OCI-M2 (cell line): ENCODE data around the gene CDC37L1.
"Not testable (repeated sequence)": the region's sequence is repeated elsewhere in the genome, so short reads cannot be mapped to it uniquely, and the experiment has no call there.

Experiments
- DNase-seq: peaks from one replicate; lab custom pipeline; 2025; ENCODE audit not compliant: unreplicated experiment; lab: John Stamatoyannopoulos, UW

The CDC37L1 gene

DNA sequence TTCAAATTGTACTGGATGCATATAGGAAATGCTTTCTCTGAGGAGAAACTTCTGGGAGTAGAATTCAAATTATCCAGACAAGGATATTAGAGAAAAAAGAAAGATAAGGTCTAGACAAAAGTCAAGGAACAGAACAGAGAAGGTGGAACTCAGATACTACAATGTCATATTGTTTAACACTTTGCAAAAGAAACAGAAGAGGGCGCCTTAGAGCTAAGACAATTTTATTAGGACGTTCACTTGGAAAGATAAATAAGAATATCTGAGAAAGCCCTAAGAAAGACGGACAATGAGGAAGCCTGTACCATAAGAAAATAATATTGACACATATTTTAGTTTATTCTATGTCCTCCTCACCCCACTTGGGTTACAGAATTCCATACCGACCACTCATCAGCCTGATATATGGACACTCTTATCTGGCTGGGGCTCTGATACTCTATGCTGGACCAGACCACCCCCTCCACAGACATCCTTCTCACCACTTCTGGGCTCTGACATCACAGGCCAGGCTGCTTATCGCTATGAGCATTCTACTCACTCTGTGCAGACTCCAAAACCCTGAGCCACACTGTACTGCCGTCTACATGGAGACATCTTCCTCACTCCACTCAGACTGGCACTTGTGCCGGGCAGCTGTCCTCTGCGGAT is 70.8 kb downstream of the CDC37L1 start:
- no peak for DNase-seq

DNA sequence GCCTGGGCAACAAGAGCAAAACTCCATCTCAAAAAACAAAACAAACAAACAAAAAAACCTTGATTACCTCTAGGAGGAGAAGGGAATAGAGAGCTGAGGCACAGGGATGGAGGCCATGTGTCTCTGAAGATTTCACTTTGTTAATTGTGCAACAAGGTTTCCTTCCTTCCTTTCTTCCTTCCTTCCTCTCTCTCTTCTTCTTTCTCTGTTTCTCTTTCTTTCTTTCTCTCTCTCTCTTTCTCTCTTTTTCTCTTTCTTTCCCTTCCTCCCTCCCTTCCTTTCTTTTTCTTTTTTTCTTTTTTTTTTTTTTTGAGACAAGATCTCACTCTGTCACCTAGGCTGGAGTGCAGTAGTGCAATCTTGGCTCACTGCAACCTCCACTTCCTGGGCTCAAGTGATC is 75.2 kb downstream of the CDC37L1 start:
- DNase-seq, result not testable (repeated sequence)

DNA sequence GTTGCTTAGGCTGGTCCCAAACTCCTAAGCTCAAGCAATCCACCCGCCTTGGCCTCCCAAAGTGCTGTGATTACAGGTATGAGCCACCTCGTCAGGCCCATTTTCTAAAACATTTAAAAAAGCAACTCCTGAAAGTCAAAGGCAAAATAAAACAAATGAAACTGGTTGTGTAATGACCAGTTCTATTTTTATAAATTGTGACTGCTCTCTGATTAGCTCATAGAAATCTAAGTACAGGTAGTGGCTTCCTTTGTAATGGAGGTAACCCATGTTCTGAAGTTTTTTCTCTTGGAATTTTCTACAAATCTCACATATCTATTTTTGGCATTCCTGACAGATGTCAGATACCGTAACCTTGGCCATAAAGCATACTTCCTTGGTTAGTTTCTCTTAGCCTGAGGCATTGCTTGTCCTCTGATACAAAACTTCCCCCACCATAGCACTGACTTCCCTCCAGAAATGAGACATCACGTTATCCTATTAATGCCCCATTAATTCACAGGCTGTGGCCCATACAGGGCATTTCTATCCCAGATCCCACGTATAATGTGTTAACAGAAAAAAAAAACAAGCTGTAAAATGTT is 75.7 kb downstream of the CDC37L1 start:
- no peak for DNase-seq

DNA sequence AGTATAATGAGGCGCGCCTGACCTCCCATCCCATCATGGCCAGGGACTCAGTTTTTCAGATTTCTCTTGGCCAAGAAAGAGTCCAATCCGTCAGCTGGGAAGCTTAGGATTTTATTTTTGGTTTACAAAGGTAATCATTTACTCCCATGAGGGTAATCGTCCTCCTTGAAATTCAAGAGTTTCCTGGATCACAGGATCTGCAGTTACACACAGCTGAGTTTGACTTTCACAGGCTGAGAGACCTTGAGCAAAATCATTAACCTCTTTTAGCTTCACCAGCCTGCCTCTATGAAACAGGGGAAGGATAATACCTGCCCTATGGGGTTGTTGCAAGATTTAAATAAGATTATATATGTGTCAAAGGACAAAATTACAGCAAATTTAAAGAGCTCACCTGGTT is 77.1 kb downstream of the CDC37L1 start:
- DNase-seq, result no peak
